ENCODE results near the gene FTHL17. TPM values are rescaled to one million over a fixed set of nuclear protein-coding genes. Genes with fewer than 3 reads are reported as not detected.

FTHL17 gene
- total RNA-seq, 1 donor from 2014 or later, result not detected

DNA sequence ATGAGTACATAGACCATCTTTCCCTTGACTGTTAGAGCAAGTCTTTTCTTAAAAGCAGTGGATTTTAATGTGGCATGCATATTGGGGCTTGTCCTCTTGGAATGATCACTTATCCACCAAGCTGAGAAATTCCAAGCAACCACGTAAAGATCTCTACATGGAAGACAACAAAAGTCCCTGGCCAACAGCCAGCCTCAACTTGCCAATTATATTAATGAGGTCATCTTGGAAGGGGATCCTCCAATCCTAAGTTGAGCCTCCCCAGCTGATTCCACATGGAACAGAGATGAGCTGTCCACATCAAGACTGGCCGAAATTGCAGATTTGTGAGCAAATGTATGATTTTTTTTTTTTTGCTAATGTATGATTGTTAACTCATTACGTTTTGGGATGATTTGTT is 20.6 kb upstream of the FTHL17 start:
- no peak for DNase-seq
- TF ChIP-seq, protein P1, sequence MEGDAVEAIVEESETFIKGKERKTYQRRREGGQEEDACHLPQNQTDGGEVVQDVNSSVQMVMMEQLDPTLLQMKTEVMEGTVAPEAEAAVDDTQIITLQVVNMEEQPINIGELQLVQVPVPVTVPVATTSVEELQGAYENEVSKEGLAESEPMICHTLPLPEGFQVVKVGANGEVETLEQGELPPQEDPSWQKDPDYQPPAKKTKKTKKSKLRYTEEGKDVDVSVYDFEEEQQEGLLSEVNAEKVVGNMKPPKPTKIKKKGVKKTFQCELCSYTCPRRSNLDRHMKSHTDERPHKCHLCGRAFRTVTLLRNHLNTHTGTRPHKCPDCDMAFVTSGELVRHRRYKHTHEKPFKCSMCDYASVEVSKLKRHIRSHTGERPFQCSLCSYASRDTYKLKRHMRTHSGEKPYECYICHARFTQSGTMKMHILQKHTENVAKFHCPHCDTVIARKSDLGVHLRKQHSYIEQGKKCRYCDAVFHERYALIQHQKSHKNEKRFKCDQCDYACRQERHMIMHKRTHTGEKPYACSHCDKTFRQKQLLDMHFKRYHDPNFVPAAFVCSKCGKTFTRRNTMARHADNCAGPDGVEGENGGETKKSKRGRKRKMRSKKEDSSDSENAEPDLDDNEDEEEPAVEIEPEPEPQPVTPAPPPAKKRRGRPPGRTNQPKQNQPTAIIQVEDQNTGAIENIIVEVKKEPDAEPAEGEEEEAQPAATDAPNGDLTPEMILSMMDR (IDR thresholded peaks at IDR 0.05; ENCODE audit: borderline replicate concordance), result no peak
- intact Hi-C loops (cut with micrococcal nuclease), result no loop called here

DNA sequence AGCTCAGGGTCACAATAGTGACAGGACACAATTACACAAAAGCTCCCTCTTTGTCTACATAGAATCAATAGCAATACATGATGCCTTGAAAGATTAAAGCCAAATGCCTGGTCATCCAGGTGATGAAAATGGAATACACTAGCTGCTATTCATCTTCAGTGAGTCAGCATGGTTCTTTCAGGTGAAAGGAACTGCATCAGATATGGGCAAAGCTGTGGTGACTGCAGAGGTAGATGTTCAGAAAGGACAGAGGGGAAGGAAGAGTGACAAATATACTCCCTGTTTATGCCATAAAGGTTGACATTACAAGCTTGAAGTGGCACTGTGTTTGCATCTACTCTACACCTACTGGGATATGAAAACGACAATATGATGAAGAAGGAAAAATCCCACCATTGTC is 20.0 kb upstream of the FTHL17 start:
- Histone ChIP-seq H3K27ac (replicated peaks) (no peak overlapping the region), H3K4me3 (no peak overlapping the region), H3K9me3 (replicated peaks) (no peaks in the 10 kb centered on the region), H3K36me3 (no peaks in the 10 kb centered on the region), H3K27me3 (ENCODE audit: low read depth) (no peaks in the 10 kb centered on the region), H3K4me1 (no peaks in the 10 kb centered on the region)
- intact Hi-C loops (cut with micrococcal nuclease), result no loop called here
- TF ChIP-seq, protein P1 (IDR thresholded peaks at IDR 0.05; ENCODE audit: borderline replicate concordance), result no peak
- DNase-seq, result no peak

More for the DNA sequence above, 20.6 kb upstream of the FTHL17 start:
- Histone ChIP-seq H3K27me3 (ENCODE audit: low read depth) (no peaks in the 10 kb centered on the region), H3K4me1 (no peaks in the 10 kb centered on the region), H3K36me3 (no peaks in the 10 kb centered on the region), H3K27ac (replicated peaks) (no peak overlapping the region), H3K4me3 (no peak overlapping the region), H3K9me3 (replicated peaks) (no peaks in the 10 kb centered on the region)

DNA sequence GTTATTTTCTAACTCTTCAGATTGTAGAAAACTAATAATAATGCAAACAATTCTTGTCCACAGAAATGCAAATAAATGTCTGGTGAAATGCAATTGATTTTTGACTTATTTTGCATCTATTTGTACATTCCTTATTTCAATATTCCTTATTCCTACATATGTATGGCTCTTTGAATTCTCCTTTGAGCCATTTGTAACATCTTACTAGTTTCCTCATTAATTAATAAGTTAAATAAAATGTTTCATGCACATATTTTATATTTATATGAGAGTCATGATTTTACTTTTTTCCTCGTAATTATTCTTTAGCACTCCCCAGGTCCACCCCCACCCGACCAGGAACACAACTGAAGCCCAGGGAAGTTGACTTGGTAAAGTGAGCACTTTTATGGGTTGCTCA is 2.7 kb upstream of the FTHL17 start:
- intact Hi-C loops (cut with micrococcal nuclease), result no loop called here
- TF ChIP-seq, protein P1 (IDR thresholded peaks at IDR 0.05; ENCODE audit: borderline replicate concordance), result no peak
- no peaks in the 10 kb centered on the region for H3K9me3 ChIP-seq (replicated peaks)
- no peak overlapping the region for H3K27ac ChIP-seq (replicated peaks)
- H3K4me1 ChIP-seq, result no peaks in the 10 kb centered on the region
- DNase-seq, result no peak
- no peaks in the 10 kb centered on the region for H3K36me3 ChIP-seq
- no peak overlapping the region for H3K4me3 ChIP-seq
- H3K27me3 ChIP-seq (ENCODE audit: low read depth), result no peaks in the 10 kb centered on the region

DNA sequence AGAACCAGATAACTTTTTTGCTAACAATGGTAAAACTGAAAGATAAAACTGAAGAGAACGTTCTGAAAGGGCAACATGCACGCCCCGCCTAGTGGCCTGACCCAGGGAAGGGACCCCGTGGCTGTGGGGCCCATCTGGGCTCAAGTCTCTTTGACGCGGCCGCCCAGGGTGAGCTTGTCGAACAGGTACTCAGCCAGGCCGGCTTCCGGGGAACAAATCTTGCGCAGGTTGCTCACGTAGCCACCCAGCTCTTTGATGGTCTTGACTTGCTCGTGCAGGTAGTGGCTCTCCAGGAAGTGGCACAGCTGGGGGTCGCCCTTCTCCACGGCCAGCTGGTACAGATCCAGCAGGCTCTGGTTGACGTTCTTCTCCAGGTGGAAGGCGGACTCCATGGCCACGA is 579 bp downstream of the FTHL17 start:
- H3K4me3 ChIP-seq, result no peak overlapping the region
- H3K4me1 ChIP-seq, result no peaks in the 10 kb centered on the region
- DNase-seq, result no peak
- TF ChIP-seq, protein P1 (IDR thresholded peaks at IDR 0.05; ENCODE audit: borderline replicate concordance), result no peak
- H3K9me3 ChIP-seq (replicated peaks), result no peaks in the 10 kb centered on the region
- no peaks in the 10 kb centered on the region for H3K36me3 ChIP-seq
- no peak overlapping the region for H3K27ac ChIP-seq (replicated peaks)
- intact Hi-C loops (cut with micrococcal nuclease), result no loop called here
- H3K27me3 ChIP-seq (ENCODE audit: low read depth), result no peaks in the 10 kb centered on the region

DNA sequence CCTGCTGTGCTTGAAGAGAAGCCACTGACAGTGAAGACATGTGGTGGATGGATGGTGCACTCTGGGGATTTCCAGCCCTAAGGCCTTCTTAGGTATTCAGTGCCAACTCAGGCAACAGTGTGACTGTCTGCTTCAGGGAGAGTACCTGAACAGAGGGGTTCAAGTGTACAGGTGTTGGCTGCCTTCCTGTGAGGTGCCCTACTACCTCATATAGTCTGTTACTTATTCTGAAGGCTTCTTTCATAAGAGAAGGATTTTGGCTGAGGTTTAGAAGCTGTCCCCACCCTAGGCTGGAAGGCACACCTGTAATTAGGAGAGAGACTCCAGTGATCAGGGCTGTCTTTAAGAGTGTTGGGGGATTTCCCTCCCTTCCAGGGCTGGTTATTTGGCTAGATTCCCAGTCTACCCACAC is 1.8 kb downstream of the FTHL17 start:
- Histone ChIP-seq H3K4me3 (no peak overlapping the region), H3K9me3 (replicated peaks) (no peaks in the 10 kb centered on the region), H3K27me3 (ENCODE audit: low read depth) (no peaks in the 10 kb centered on the region), H3K4me1 (no peaks in the 10 kb centered on the region), H3K36me3 (no peaks in the 10 kb centered on the region), H3K27ac (replicated peaks) (no peak overlapping the region)
- no peak for DNase-seq
- intact Hi-C loops (cut with micrococcal nuclease), result no loop called here
- TF ChIP-seq, protein P1 (IDR thresholded peaks at IDR 0.05; ENCODE audit: borderline replicate concordance), result no peak

DNA sequence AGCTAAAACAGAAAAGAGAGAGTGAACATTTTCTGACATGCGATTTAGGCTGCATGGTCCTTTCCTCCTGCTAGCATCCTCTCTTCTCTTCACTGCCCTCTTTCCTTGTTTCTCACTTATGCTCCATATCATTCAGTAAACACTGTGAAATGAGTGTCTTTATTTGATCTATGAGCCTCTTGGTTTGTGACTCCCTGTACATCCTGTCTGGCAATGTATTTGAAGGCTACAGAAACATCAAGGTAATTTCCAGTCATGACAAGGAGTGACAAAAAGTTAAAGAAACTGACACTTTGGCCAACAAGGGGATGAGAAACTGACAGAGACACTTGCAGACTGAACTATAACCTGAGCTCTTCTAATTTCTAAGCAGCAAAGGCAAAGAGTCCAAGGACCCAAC is 8.7 kb downstream of the FTHL17 start:
- Histone ChIP-seq H3K9me3 (replicated peaks) (no peaks in the 10 kb centered on the region), H3K27ac (replicated peaks) (no peak overlapping the region), H3K36me3 (no peaks in the 10 kb centered on the region), H3K4me1 (no peaks in the 10 kb centered on the region), H3K4me3 (no peak overlapping the region), H3K27me3 (ENCODE audit: low read depth) (no peaks in the 10 kb centered on the region)
- TF ChIP-seq, protein P1 (IDR thresholded peaks at IDR 0.05; ENCODE audit: borderline replicate concordance), result no peak
- intact Hi-C loops (cut with micrococcal nuclease), result no loop called here
- no peak for DNase-seq

All from left ventricle myocardium inferior (tissue), 1 donor.